Activated T-helper 2 cell treated with anti-CD3 and anti-CD28 coated beads, Interferon-gamma antibody, Interleukin-2, Interleukin-4, amounts not matched to agents 10 μg/mL and 5 μg/mL and 100 μg/mL, durations not matched to agents 14 hours and 24 hours and 36 hours (primary cell): Measurements from ENCODE around the gene KLK2. TPM values are rescaled to one million over a fixed set of nuclear protein-coding genes. Genes with fewer than 3 reads are reported as not detected.

Experiments used
- DNase-seq: peaks from one replicate; pipeline ENCODE4 v3.0.0; 2021; ENCODE audit warnings: low spot score
- H3K27ac Mint-ChIP-seq: one replicate; pipeline ENCODE4 v1.8.0; 2021; ENCODE audit warnings: mixed read lengths
- H3K27me3 Mint-ChIP-seq: one replicate; pipeline ENCODE4 v1.8.0; 2021; ENCODE audit warnings: low read depth, mixed read lengths
- H3K36me3 Mint-ChIP-seq: one replicate; pipeline ENCODE4 v1.8.0; 2021; ENCODE audit warnings: low read depth, mixed read lengths
- H3K4me1 Mint-ChIP-seq: one replicate; pipeline ENCODE4 v1.8.0; 2021; ENCODE audit warnings: low read depth, mixed read lengths
- H3K4me3 Mint-ChIP-seq: one replicate; pipeline ENCODE4 v1.8.0; 2021; ENCODE audit warnings: low read depth, mild to moderate bottlenecking, moderate library complexity, mixed read lengths
- H3K9me3 Mint-ChIP-seq: one replicate; pipeline ENCODE4 v1.8.0; 2021; ENCODE audit warnings: mixed read lengths
- intact Hi-C: fragments of 100-400 bp; cut with micrococcal nuclease; formaldehyde crosslinking; loops from one replicate; pipeline ENCODE4 v1.15.1; 2023
- total RNA-seq: library from RNA; stranded (reverse); gene quantifications from 2 replicates; pipeline ENCODE4 v1.2.3, GENCODE V29; 2022

Gene KLK2
- total RNA-seq, 1 donor from 2014 or later: not detected

- Mint-ChIP-seq H3K27me3 (peaks cover 27% of the 10 kb centered on the region), H3K9me3 (no peaks in the 10 kb centered on the region), H3K4me1 (peaks cover 11% of the 10 kb centered on the region), H3K27ac (peak overlapping the region; percentile 51), H3K4me3 (peak overlapping the region; percentile 79), H3K36me3 (no peaks in the 10 kb centered on the region)
- DNase-seq: no peak
- intact Hi-C loops: loop anchor here (1.0 to 10.0 kb wide), 2 partner anchors 33 to 88 kb away; no protein-coding TSS in a partner anchor
Measured at GRCh38 chr19:50836543-50837195, 36.6 kb upstream of the KLK2 start.

DNA sequence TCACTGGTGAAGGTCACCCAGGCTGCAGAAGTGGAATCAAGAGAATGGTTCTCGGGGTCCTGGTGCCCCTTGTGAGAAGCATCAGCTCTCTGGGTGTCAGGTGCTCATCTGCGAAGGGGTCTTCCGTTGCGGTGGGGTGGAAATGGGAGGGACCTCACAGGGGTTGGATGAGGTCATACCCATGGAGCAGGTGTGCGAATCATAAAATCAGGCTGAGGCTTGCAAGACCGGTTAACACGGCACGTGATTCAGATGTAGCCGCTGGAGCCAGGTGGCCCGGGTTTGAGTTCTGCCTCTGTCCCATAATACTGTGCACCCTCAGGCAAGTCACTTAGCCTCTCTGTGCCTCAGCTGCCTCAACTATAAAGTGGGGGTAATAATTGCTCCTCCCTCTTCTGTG is 35.9 kb upstream of the KLK2 start:
- intact Hi-C loops: loop anchor here (10.0 kb wide), 1 partner anchor 88 kb away; no protein-coding TSS in a partner anchor
- Mint-ChIP-seq H3K27ac (no peak overlapping the region), H3K36me3 (no peaks in the 10 kb centered on the region), H3K9me3 (no peaks in the 10 kb centered on the region), H3K27me3 (peaks cover 28% of the 10 kb centered on the region), H3K4me1 (peaks cover 11% of the 10 kb centered on the region), H3K4me3 (peak overlapping the region; percentile 1)
- DNase-seq: no peak

DNA sequence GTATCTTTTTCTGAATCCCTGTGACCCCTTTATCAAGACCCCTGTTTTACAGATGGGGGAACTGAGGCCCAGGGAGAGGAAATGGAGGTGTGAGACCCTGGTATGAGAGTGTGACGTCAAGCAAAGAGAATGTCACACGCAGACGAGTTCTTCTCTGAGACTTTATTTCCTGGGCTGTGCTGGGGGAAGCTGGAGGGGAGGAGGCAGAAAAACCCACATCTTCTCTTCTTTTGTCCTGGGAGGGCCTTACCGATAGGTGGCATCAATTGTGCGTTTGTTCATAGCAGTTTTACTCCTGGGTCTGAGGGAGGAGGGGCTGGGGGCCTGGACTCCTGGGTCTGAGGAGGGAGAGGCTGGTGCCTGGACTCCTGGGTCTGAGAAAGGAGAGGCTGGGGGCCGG is 35.0 kb upstream of the KLK2 start:
- intact Hi-C loops: loop anchor here (10.0 kb wide), 1 partner anchor 87 kb away; no protein-coding TSS in a partner anchor
- Mint-ChIP-seq H3K4me3 (no peak overlapping the region), H3K36me3 (no peaks in the 10 kb centered on the region), H3K4me1 (peaks cover 11% of the 10 kb centered on the region), H3K27ac (no peak overlapping the region), H3K9me3 (no peaks in the 10 kb centered on the region), H3K27me3 (peaks cover 24% of the 10 kb centered on the region)
- no peak for DNase-seq

- H3K4me3 Mint-ChIP-seq: no peak overlapping the region
- no peak overlapping the region for H3K27ac Mint-ChIP-seq
- H3K9me3 Mint-ChIP-seq: no peaks in the 10 kb centered on the region
- peaks cover 11% of the 10 kb centered on the region for H3K4me1 Mint-ChIP-seq
- DNase-seq: no peak
- intact Hi-C loops: loop anchor here (10.0 kb wide), 1 partner anchor 85 kb away; no protein-coding TSS in a partner anchor
- no peaks in the 10 kb centered on the region for H3K36me3 Mint-ChIP-seq
- peaks cover 31% of the 10 kb centered on the region for H3K27me3 Mint-ChIP-seq
Measured at GRCh38 chr19:50839712-50840655, 33.3 kb upstream of the KLK2 start.

DNA sequence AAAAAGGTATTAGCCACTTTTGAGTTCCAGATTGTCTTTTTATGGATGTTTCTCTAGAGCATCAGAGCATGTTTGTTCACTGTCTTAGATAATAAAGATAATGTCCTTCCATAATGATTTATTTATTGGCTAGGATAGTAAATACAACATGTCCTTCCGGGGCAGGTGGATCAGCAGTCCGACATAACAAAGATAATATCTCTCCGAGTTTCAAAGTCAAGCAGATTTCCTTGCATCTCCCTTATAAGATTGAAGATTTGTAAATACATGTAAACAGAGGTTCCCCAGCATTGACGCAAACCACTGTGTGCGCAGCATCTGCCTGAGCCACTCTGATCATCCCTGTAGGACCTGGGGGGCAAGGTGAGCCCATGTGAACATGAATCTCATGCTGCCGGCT is 31.1 kb upstream of the KLK2 start:
- Mint-ChIP-seq H3K27me3 (peaks cover 20% of the 10 kb centered on the region), H3K4me1 (peaks cover 4% of the 10 kb centered on the region), H3K9me3 (no peaks in the 10 kb centered on the region), H3K4me3 (no peak overlapping the region), H3K36me3 (no peaks in the 10 kb centered on the region), H3K27ac (no peak overlapping the region)
- intact Hi-C loops: no loop called here
- no peak for DNase-seq

GRCh38 chr19:50843205-50843604 is 30.0 kb upstream of the KLK2 start:
- Mint-ChIP-seq H3K27ac (no peak overlapping the region), H3K27me3 (peaks cover 14% of the 10 kb centered on the region), H3K4me3 (no peak overlapping the region), H3K4me1 (peaks cover 2% of the 10 kb centered on the region), H3K36me3 (no peaks in the 10 kb centered on the region), H3K9me3 (no peaks in the 10 kb centered on the region)
- intact Hi-C loops: no loop called here
- DNase-seq: no peak

GRCh38 chr19:50843701-50844221 is 29.5 kb upstream of the KLK2 start:
- H3K27me3 Mint-ChIP-seq: peaks cover 13% of the 10 kb centered on the region
- no peaks in the 10 kb centered on the region for H3K9me3 Mint-ChIP-seq
- intact Hi-C loops: no loop called here
- no peak overlapping the region for H3K4me3 Mint-ChIP-seq
- H3K27ac Mint-ChIP-seq: no peak overlapping the region
- no peaks in the 10 kb centered on the region for H3K36me3 Mint-ChIP-seq
- H3K4me1 Mint-ChIP-seq: no peaks in the 10 kb centered on the region
- no peak for DNase-seq

GRCh38 chr19:50844296-50844935 is 28.8 kb upstream of the KLK2 start:
- intact Hi-C loops: no loop called here
- Mint-ChIP-seq H3K9me3 (no peaks in the 10 kb centered on the region), H3K4me3 (no peak overlapping the region)

DNA sequence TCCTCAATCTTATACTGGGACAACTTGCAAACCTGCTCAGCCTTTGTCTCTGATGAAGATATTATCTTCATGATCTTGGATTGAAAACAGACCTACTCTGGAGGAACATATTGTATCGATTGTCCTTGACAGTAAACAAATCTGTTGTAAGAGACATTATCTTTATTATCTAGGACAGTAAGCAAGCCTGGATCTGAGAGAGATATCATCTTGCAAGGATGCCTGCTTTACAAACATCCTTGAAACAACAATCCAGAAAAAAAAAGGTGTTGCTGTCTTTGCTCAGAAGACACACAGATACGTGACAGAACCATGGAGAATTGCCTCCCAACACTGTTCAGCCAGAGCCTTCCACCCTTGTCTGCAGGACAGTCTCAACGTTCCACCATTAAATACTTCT is 22.5 kb upstream of the KLK2 start:
- no peak overlapping the region for H3K4me3 Mint-ChIP-seq
- DNase-seq: no peak
- H3K27ac Mint-ChIP-seq: no peak overlapping the region
- no peaks in the 10 kb centered on the region for H3K9me3 Mint-ChIP-seq
- no peaks in the 10 kb centered on the region for H3K4me1 Mint-ChIP-seq
- H3K27me3 Mint-ChIP-seq: peaks cover 7% of the 10 kb centered on the region
- intact Hi-C loops: no loop called here
- H3K36me3 Mint-ChIP-seq: no peaks in the 10 kb centered on the region

More at GRCh38 chr19:50844296-50844935, 28.8 kb upstream of the KLK2 start:
- Mint-ChIP-seq H3K4me1 (no peaks in the 10 kb centered on the region), H3K27ac (no peak overlapping the region), H3K36me3 (no peaks in the 10 kb centered on the region), H3K27me3 (peaks cover 13% of the 10 kb centered on the region)
- no peak for DNase-seq

GRCh38 chr19:50851620-50852019 is 21.6 kb upstream of the KLK2 start:
- intact Hi-C loops: no loop called here

GRCh38 chr19:50854636-50855410 is 18.4 kb upstream of the KLK2 start, which contains the start of gene KLK3:
KLK3 (plus strand) TSS chr19:50854915; CDS start chr19:50854956, 41 bp downstream.
- intact Hi-C loops: no loop called here
- no peaks in the 10 kb centered on the region for H3K9me3 Mint-ChIP-seq
- no peaks in the 10 kb centered on the region for H3K4me1 Mint-ChIP-seq
- no peak for DNase-seq
- H3K4me3 Mint-ChIP-seq: no peak within 1 kb of the TSS
- H3K27me3 Mint-ChIP-seq: peaks cover 17% of the 10 kb centered on the region
- no peaks in the 10 kb centered on the region for H3K36me3 Mint-ChIP-seq
- H3K27ac Mint-ChIP-seq: no peak within 1 kb of the TSS

More at GRCh38 chr19:50851620-50852019, 21.6 kb upstream of the KLK2 start:
- Mint-ChIP-seq H3K36me3 (no peaks in the 10 kb centered on the region), H3K4me3 (no peak overlapping the region), H3K4me1 (no peaks in the 10 kb centered on the region), H3K27ac (no peak overlapping the region), H3K27me3 (peaks cover 9% of the 10 kb centered on the region), H3K9me3 (no peaks in the 10 kb centered on the region)
- DNase-seq: no peak

DNA sequence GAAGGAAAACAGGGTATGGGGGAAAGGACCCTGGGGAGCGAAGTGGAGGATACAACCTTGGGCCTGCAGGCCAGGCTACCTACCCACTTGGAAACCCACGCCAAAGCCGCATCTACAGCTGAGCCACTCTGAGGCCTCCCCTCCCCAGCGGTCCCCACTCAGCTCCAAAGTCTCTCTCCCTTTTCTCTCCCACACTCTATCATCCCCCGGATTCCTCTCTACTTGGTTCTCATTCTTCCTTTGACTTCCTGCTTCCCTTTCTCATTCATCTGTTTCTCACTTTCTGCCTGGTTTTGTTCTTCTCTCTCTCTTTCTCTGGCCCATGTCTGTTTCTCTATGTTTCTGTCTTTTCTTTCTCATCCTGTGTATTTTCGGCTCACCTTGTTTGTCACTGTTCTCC is 15.9 kb upstream of the KLK2 start:
- Mint-ChIP-seq H3K4me1 (no peaks in the 10 kb centered on the region), H3K27ac (no peak overlapping the region), H3K36me3 (no peaks in the 10 kb centered on the region), H3K4me3 (no peak overlapping the region), H3K9me3 (peaks cover 11% of the 10 kb centered on the region), H3K27me3 (peaks cover 17% of the 10 kb centered on the region)
- DNase-seq: no peak
- intact Hi-C loops: no loop called here
